ENCODE results near the gene RASA4B. TPM values are rescaled to one million over a fixed set of nuclear protein-coding genes. Genes with fewer than 3 reads are reported as not detected.

Gene RASA4B
- total RNA-seq, 1 donor from 2014 or later, result 16.1 TPM

- POLR2A ChIA-PET, result interaction anchor here (0.6 to 8.8 kb wide), 4 partner anchors 11 to 41 kb away, joined by 3 to 226 read pairs (median 54); no protein-coding TSS in a partner anchor
- H3K4me3 Mint-ChIP-seq, result peak overlapping the region; percentile 89
- intact Hi-C loops (cut with micrococcal nuclease), result no loop called here
- H3K36me3 Mint-ChIP-seq (ENCODE audit: low read depth), result peaks cover 40% of the 10 kb centered on the region
- no peaks in the 10 kb centered on the region for H3K9me3 Mint-ChIP-seq
- H3K27me3 Mint-ChIP-seq, result no peaks in the 10 kb centered on the region
- no peak for TF ChIP-seq CTCF (IDR thresholded peaks at IDR 0.05)
- H3K4me1 Mint-ChIP-seq, result peaks cover 62% of the 10 kb centered on the region
- CTCF ChIA-PET, result interaction anchor here (1.8 to 2.2 kb wide), 2 partner anchors 14 to 23 kb away, joined by 6 to 15 read pairs; no protein-coding TSS in a partner anchor
- no peak for DNase-seq
- H3K27ac Mint-ChIP-seq, result peak overlapping the region; percentile 72
- no peak for ATAC-seq (ENCODE audit: low read depth)
Observed at GRCh38 chr7:102436118-102436517, 81.5 kb downstream of the RASA4B start.

- POLR2A ChIA-PET, result interaction anchor here (0.6 to 32.9 kb wide), 7 partner anchors 9 to 1050 kb away, joined by 3 to 886 read pairs (median 9); partner anchors contain the start of gene PRKRIP1
Observed at GRCh38 chr7:102434039-102434486, 83.5 kb downstream of the RASA4B start.

GRCh38 chr7:102433219-102434038 is 84.1 kb downstream of the RASA4B start, which contains the start of gene ORAI2:
ORAI2 (plus strand) TSS chr7:102433575; CDS start chr7:102438957, 5,382 bp downstream.
- ATAC-seq (ENCODE audit: low read depth) (peak; percentile 57), DNase-seq (peak; percentile 89)
- peak within 1 kb of the TSS; percentile 89 for H3K4me3 Mint-ChIP-seq
- H3K27me3 Mint-ChIP-seq, result no peaks in the 10 kb centered on the region
- no peaks in the 10 kb centered on the region for H3K9me3 Mint-ChIP-seq
- H3K4me1 Mint-ChIP-seq, result peaks cover 80% of the 10 kb centered on the region
- ChIA-PET POLR2A (interaction anchor here (0.6 to 32.9 kb wide), 11 partner anchors 8 to 1049 kb away, joined by 3 to 886 read pairs (median 4); partner anchors contain the start of genes ALKBH4, LRWD1 and PRKRIP1), CTCF (interaction anchor here (1.1 to 2.3 kb wide), 4 partner anchors 17 to 29 kb away, joined by 4 to 15 read pairs (median 8); no protein-coding TSS in a partner anchor)
- TF ChIP-seq CTCF (IDR thresholded peaks at IDR 0.05), result no peak
- H3K27ac Mint-ChIP-seq, result peak within 1 kb of the TSS; percentile 100
- intact Hi-C loops (cut with micrococcal nuclease), result loop anchor here (1.0 to 2.0 kb wide), 3 partner anchors 7 to 31 kb away; partner anchors contain the start of genes ALKBH4 and LRWD1
- peaks cover 24% of the 10 kb centered on the region for H3K36me3 Mint-ChIP-seq (ENCODE audit: low read depth)

More at GRCh38 chr7:102434039-102434486, 83.5 kb downstream of the RASA4B start:
- DNase-seq (peak; percentile 35), ATAC-seq (ENCODE audit: low read depth) (peak; percentile 4)
- intact Hi-C loops (cut with micrococcal nuclease), result loop anchor here (1.0 kb wide), 1 partner anchor 8 kb away; no protein-coding TSS in a partner anchor
- Mint-ChIP-seq H3K4me1 (peaks cover 76% of the 10 kb centered on the region), H3K27ac (peak overlapping the region; percentile 87), H3K4me3 (peak overlapping the region; percentile 89), H3K27me3 (no peaks in the 10 kb centered on the region), H3K36me3 (ENCODE audit: low read depth) (peaks cover 30% of the 10 kb centered on the region), H3K9me3 (no peaks in the 10 kb centered on the region)
- CTCF ChIA-PET, result interaction anchor here (0.9 to 2.2 kb wide), 2 partner anchors 12 to 21 kb away, joined by 4 to 15 read pairs; no protein-coding TSS in a partner anchor
- TF ChIP-seq CTCF (IDR thresholded peaks at IDR 0.05), result no peak

Other genes with a start within 250 kb of the RASA4B start
- gene SH2B2, start 230.9 kb downstream of the RASA4B start, total RNA-seq, result 28.2 and 32.1 TPM in 2 replicates
- not detected in 2 replicates for gene SPDYE6, start 161.3 kb downstream of the RASA4B start, total RNA-seq
- 38.8 and 39.7 TPM in 2 replicates for gene PRKRIP1, start 121.4 kb downstream of the RASA4B start, total RNA-seq
- gene ORAI2, start 84.2 kb downstream of the RASA4B start, total RNA-seq, result 167 and 184 TPM in 2 replicates
- gene ALKBH4, start 52.9 kb downstream of the RASA4B start, total RNA-seq, result 7.8 and 8.1 TPM in 2 replicates
- gene LRWD1, start 52.8 kb downstream of the RASA4B start, total RNA-seq, result 20.6 and 28.8 TPM in 2 replicates
- 45.2 and 49.5 TPM in 2 replicates for gene POLR2J, start 38.9 kb downstream of the RASA4B start, total RNA-seq
- 36.8 and 45.3 TPM in 2 replicates for gene UPK3BL2, start 25.9 kb upstream of the RASA4B start, total RNA-seq
- 0.29 TPM in 1 of 2 replicates, not detected in the other for gene SPDYE2, start 33.4 kb upstream of the RASA4B start, total RNA-seq
- 110 and 123 TPM in 2 replicates for gene POLR2J3, start 54.8 kb upstream of the RASA4B start, total RNA-seq
- gene RASA4, start 99.0 kb upstream of the RASA4B start, total RNA-seq, result 57.6 and 62.3 TPM in 2 replicates
- gene UPK3BL1, start 125.0 kb upstream of the RASA4B start, total RNA-seq, result 47.4 and 58.8 TPM in 2 replicates
- gene SPDYE2B, start 132.5 kb upstream of the RASA4B start, total RNA-seq, result not detected in 2 replicates
- gene POLR2J2, start 153.9 kb upstream of the RASA4B start, total RNA-seq, result 29.2 and 35.2 TPM in 2 replicates
- 5.8 and 6.7 TPM in 2 replicates for gene FAM185A, start 231.2 kb upstream of the RASA4B start, total RNA-seq